ENCODE data around the gene RAB28.

RAB28 gene

GRCh38 chr4:13478707-13479106 is 5.4 kb downstream of the RAB28 start:
- CTCF ChIA-PET = interaction anchor here (1.6 kb wide), 1 partner anchor 10 kb away, joined by 3 read pairs; no protein-coding TSS in a partner anchor
- TF ChIP-seq CTCF (IDR thresholded peaks at IDR 0.05; ENCODE audit: control extremely low read depth, extremely low read depth, low read depth, missing control alignments) = no peak
- POLR2A ChIA-PET = no interaction called here
- DNase-seq (ENCODE audit: extremely low spot score) = no peak

GRCh38 chr4:13478131-13478530 is 6.0 kb downstream of the RAB28 start:
- POLR2A ChIA-PET = no interaction called here

DNA sequence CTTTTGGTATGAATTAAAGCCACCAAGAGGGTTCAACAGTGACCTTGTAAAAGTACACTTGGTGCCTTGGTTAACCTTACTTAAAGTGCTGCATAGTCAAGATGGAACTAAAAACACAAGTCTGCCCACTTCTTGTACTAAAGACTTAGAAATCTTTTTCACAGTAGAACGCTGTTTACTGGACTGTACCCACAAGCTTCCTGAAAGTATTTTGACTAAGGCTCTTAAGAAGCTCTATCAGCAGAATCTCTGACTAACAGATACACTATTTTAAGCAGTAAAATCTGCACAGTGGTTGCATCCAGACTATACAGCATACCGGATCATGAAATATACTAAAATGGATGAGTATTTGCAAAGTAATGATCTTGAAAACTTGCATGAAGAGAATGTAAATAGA is 7.2 kb downstream of the RAB28 start:
- ChIA-PET CTCF (interaction anchor here (1.3 to 1.6 kb wide), 3 partner anchors 10 to 13 kb away, joined by 3 read pairs; no protein-coding TSS in a partner anchor), POLR2A (no interaction called here)
- no peak for TF ChIP-seq CTCF (IDR thresholded peaks at IDR 0.05; ENCODE audit: control extremely low read depth, extremely low read depth, low read depth, missing control alignments)
- DNase-seq (ENCODE audit: extremely low spot score) = no peak

More at GRCh38 chr4:13478131-13478530, 6.0 kb downstream of the RAB28 start:
- CTCF ChIA-PET = interaction anchor here (1.4 kb wide), 1 partner anchor 14 kb away, joined by 3 read pairs; no protein-coding TSS in a partner anchor
- no peak for DNase-seq (ENCODE audit: extremely low spot score)
- TF ChIP-seq CTCF (IDR thresholded peaks at IDR 0.05; ENCODE audit: control extremely low read depth, extremely low read depth, low read depth, missing control alignments) = no peak

DNA sequence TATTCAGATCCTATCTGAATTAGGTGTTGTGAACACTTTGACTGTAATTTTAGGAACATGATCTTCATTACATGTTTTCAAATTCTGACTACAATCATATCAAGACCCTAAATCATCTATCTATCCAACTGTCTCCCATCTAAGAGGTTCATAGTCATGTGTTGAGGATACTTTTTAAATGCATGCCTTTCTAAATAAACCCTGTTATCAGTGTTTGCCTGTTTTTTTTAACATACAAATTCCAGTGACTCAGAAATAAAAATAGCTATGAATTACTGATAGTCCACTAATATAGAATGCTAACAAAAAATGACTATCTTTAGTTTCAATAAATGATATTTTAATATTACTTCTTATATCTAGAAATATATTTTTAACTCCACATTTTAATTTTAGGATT is 8.0 kb downstream of the RAB28 start:
- no peak for DNase-seq (ENCODE audit: extremely low spot score)
- no peak for TF ChIP-seq CTCF (IDR thresholded peaks at IDR 0.05; ENCODE audit: control extremely low read depth, extremely low read depth, low read depth, missing control alignments)
- CTCF ChIA-PET = interaction anchor here (1.3 to 1.6 kb wide), 2 partner anchors 9 to 13 kb away, joined by 3 read pairs; no protein-coding TSS in a partner anchor
- POLR2A ChIA-PET = no interaction called here

GRCh38 chr4:13471400-13471799 is 12.7 kb downstream of the RAB28 start:
- no peak for TF ChIP-seq CTCF (IDR thresholded peaks at IDR 0.05; ENCODE audit: control extremely low read depth, extremely low read depth, low read depth, missing control alignments)
- ChIA-PET POLR2A (no interaction called here), CTCF (interaction anchor here (1.3 kb wide), 1 partner anchor 9 kb away, joined by 3 read pairs; no protein-coding TSS in a partner anchor)
- DNase-seq (ENCODE audit: extremely low spot score) = no peak

- ChIA-PET POLR2A (no interaction called here), CTCF (no interaction called here)
- DNase-seq (ENCODE audit: extremely low spot score) = no peak
- TF ChIP-seq CTCF (IDR thresholded peaks at IDR 0.05; ENCODE audit: control extremely low read depth, extremely low read depth, low read depth, missing control alignments) = no peak
These were observed 13.8 kb downstream of the RAB28 start for GRCh38 chr4:13470379-13470778.

Data from GM10248 (cell line).